ENCODE results near the gene PLAAT2. TPM values are rescaled to one million over a fixed set of nuclear protein-coding genes. Genes with fewer than 3 reads are reported as not detected.

Gene PLAAT2
- total and polyA plus RNA-seq, 10 of the 15 experiments (the other 5 are each of a cell fraction or from before 2014, with no cell fraction given): 4.6 to 25.9 (median 8.6) TPM

DNA sequence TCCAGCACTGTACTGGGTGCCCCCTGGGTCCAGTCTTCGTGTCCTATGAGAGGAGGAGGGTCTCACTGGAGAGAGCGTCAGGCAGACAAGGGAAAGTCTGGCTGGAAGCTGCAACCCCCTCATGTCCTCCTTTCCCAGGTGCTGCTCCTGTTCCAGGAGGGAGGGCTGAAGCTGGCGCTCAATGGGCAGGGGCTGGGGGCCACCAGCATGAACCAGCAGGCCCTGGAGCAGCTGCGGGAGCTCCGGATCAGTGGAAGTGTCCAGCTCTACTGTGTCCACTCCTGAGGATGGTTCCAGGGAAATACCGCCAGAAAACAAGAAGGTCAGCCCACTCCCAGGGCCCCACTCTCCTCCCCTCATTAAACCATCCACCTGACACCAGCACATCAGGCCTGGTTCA is 47.1 kb downstream of the PLAAT2 start:
- H4K20me1 ChIP-seq (ENCODE audit: control insufficient read depth, insufficient read depth): no peaks in the 10 kb centered on the region
- BruUV-seq (replicated peaks): no TSS peak
- H3K4me3 ChIP-seq: no peak overlapping the region
- WGBS (ENCODE audit: insufficient coverage, insufficient replicate concordance, low lambda C conversion rate, missing lambda C conversion rate): 25% methylated on average over 6 of the region's 6 CpGs
- SMC1A ChIA-PET (ENCODE audit: uncharacterized antibody, unreplicated experiment): no interaction called here
- H3K27me3 ChIP-seq (replicated peaks in 1 of 2; ENCODE audit: control insufficient read depth in 2 of 2, insufficient read depth in 2 of 2, low read length in 1 of 2): no peaks in the 10 kb centered on the region; a peak in 1 of 4 replicates
- no peak for ATAC-seq
- H3K4me1 ChIP-seq (ENCODE audit: control insufficient read depth, insufficient read depth, low read length): no peaks in the 10 kb centered on the region
- no peak overlapping the region for H2AFZ ChIP-seq (ENCODE audit: control insufficient read depth, low read depth, low read length)
- intact Hi-C loops (cut with micrococcal nuclease; ENCODE audit: unreplicated experiment): no loop called here
- no peak overlapping the region for H3K9ac ChIP-seq (ENCODE audit: control insufficient read depth, insufficient read depth, low read length)
- H3K27ac ChIP-seq (ENCODE audit: control insufficient read depth, insufficient read depth): no peak overlapping the region
- H3K79me2 ChIP-seq (ENCODE audit: control insufficient read depth, insufficient read depth, low read length): no peaks in the 10 kb centered on the region
- TF ChIP-seq, protein P1, sequence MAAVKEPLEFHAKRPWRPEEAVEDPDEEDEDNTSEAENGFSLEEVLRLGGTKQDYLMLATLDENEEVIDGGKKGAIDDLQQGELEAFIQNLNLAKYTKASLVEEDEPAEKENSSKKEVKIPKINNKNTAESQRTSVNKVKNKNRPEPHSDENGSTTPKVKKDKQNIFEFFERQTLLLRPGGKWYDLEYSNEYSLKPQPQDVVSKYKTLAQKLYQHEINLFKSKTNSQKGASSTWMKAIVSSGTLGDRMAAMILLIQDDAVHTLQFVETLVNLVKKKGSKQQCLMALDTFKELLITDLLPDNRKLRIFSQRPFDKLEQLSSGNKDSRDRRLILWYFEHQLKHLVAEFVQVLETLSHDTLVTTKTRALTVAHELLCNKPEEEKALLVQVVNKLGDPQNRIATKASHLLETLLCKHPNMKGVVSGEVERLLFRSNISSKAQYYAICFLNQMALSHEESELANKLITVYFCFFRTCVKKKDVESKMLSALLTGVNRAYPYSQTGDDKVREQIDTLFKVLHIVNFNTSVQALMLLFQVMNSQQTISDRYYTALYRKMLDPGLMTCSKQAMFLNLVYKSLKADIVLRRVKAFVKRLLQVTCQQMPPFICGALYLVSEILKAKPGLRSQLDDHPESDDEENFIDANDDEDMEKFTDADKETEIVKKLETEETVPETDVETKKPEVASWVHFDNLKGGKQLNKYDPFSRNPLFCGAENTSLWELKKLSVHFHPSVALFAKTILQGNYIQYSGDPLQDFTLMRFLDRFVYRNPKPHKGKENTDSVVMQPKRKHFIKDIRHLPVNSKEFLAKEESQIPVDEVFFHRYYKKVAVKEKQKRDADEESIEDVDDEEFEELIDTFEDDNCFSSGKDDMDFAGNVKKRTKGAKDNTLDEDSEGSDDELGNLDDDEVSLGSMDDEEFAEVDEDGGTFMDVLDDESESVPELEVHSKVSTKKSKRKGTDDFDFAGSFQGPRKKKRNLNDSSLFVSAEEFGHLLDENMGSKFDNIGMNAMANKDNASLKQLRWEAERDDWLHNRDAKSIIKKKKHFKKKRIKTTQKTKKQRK (IDR thresholded peaks at IDR 0.05; ENCODE audit: low read depth, low read length): no peak
- TF ChIP-seq, protein P2, sequence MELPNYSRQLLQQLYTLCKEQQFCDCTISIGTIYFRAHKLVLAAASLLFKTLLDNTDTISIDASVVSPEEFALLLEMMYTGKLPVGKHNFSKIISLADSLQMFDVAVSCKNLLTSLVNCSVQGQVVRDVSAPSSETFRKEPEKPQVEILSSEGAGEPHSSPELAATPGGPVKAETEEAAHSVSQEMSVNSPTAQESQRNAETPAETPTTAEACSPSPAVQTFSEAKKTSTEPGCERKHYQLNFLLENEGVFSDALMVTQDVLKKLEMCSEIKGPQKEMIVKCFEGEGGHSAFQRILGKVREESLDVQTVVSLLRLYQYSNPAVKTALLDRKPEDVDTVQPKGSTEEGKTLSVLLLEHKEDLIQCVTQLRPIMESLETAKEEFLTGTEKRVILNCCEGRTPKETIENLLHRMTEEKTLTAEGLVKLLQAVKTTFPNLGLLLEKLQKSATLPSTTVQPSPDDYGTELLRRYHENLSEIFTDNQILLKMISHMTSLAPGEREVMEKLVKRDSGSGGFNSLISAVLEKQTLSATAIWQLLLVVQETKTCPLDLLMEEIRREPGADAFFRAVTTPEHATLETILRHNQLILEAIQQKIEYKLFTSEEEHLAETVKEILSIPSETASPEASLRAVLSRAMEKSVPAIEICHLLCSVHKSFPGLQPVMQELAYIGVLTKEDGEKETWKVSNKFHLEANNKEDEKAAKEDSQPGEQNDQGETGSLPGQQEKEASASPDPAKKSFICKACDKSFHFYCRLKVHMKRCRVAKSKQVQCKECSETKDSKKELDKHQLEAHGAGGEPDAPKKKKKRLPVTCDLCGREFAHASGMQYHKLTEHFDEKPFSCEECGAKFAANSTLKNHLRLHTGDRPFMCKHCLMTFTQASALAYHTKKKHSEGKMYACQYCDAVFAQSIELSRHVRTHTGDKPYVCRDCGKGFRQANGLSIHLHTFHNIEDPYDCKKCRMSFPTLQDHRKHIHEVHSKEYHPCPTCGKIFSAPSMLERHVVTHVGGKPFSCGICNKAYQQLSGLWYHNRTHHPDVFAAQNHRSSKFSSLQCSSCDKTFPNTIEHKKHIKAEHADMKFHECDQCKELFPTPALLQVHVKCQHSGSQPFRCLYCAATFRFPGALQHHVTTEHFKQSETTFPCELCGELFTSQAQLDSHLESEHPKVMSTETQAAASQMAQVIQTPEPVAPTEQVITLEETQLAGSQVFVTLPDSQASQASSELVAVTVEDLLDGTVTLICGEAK (IDR thresholded peaks at IDR 0.05; ENCODE audit: borderline replicate concordance): no peak
- POLR2A ChIA-PET: no interaction called here
- RAD21 ChIA-PET (ENCODE audit: unreplicated experiment): interaction anchor here (2.3 kb wide), 1 partner anchor 37 kb away, joined by 4 read pairs; no protein-coding TSS in a partner anchor
- CTCF ChIA-PET: interaction anchor here (0.7 kb wide), 1 partner anchor 26 kb away, joined by 3 read pairs; no protein-coding TSS in a partner anchor
- no peak overlapping the region for H3K4me2 ChIP-seq (ENCODE audit: control insufficient read depth, insufficient read depth)
- no peak for FAIRE-seq
- in situ Hi-C loops (cut with MboI): no loop called here
- H3K9me3 ChIP-seq (replicated peaks; ENCODE audit: control insufficient read depth, insufficient read depth, low read length): no peaks in the 10 kb centered on the region; the same call in 2 of the 3 replicates
- no peak for DNase-seq (ENCODE audit: low read depth, low spot score)
- no peaks in the 10 kb centered on the region for H3K36me3 ChIP-seq (ENCODE audit: control insufficient read depth in 2 of 2, insufficient read depth in 2 of 2, low read length in 1 of 2)

Measured in GM12878 (cell line).